GM06990 (cell line): ENCODE measurements around the gene DNAL1.

Experiments used
- DNase-seq: peaks from one replicate; pipeline ENCODE4 v3.0.0-alpha.2; 2011; ENCODE audit not compliant: insufficient read length; ENCODE audit errors: extremely low read depth
- H3K27me3 ChIP-seq: replicated peaks from 2 replicates; pipeline ENCODE4 v1.6.0; 2011; ENCODE audit warnings: low read length; ENCODE audit not compliant: control insufficient read depth, insufficient read depth
- H3K36me3 ChIP-seq: 2 replicates; pipeline ENCODE4 v1.5.1; 2011; ENCODE audit warnings: low read length; ENCODE audit not compliant: control insufficient read depth, insufficient read depth
- H3K4me3 ChIP-seq: replicated peaks from 2 replicates; pipeline ENCODE4 v1.5.1; 2011; ENCODE audit warnings: low read depth, mild to moderate bottlenecking, control low read depth, low read length
- TF ChIP-seq, protein P1 (sequence below): IDR thresholded peaks from 2 replicates; pipeline ENCODE4 v1.5.1; 2011; ENCODE audit warnings: low read length, control low read depth, mild to moderate bottlenecking, inconsistent platforms; ENCODE audit not compliant: insufficient read depth, poor library complexity, severe bottlenecking

The DNAL1 gene

DNA sequence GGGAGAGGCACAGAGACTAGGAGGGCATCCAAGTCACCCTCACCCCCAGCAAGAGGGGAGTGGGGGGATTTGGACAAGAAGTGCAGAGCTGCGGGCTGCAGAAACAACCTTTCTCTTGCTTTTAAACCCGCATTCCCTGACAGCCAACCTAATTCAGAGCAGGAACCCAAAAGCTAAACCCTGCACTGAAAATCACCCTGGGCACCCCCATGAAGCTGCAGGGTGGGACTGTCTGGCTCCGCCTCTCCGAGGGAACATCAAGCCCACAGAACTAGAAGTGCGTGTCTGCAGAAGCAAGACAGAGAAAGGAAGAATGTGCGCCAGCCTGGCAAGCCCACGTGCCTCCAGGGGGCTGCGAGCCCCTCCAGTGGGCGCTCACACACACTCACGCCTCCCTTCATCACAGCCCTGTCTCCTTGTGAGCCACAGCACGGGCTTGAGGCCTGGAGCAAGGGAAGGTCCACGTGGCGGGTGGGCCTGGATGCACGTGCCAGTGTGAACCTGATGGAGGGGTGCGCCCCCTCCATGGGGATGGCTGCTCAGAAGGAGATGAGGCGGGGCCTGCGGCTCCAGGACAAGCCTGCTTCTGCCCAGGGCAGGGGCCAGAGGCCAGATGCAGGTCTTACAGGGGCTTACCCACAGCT, 97.2 kb downstream of the DNAL1 start:
- Histone ChIP-seq H3K4me3 (peak overlapping the region; percentile 32), H3K36me3 (peaks cover 31% of the 10 kb centered on the region), H3K27me3 (no peaks in the 10 kb centered on the region)
- TF ChIP-seq, protein P1, sequence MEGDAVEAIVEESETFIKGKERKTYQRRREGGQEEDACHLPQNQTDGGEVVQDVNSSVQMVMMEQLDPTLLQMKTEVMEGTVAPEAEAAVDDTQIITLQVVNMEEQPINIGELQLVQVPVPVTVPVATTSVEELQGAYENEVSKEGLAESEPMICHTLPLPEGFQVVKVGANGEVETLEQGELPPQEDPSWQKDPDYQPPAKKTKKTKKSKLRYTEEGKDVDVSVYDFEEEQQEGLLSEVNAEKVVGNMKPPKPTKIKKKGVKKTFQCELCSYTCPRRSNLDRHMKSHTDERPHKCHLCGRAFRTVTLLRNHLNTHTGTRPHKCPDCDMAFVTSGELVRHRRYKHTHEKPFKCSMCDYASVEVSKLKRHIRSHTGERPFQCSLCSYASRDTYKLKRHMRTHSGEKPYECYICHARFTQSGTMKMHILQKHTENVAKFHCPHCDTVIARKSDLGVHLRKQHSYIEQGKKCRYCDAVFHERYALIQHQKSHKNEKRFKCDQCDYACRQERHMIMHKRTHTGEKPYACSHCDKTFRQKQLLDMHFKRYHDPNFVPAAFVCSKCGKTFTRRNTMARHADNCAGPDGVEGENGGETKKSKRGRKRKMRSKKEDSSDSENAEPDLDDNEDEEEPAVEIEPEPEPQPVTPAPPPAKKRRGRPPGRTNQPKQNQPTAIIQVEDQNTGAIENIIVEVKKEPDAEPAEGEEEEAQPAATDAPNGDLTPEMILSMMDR, result no peak
- DNase-seq, result no peak

DNA sequence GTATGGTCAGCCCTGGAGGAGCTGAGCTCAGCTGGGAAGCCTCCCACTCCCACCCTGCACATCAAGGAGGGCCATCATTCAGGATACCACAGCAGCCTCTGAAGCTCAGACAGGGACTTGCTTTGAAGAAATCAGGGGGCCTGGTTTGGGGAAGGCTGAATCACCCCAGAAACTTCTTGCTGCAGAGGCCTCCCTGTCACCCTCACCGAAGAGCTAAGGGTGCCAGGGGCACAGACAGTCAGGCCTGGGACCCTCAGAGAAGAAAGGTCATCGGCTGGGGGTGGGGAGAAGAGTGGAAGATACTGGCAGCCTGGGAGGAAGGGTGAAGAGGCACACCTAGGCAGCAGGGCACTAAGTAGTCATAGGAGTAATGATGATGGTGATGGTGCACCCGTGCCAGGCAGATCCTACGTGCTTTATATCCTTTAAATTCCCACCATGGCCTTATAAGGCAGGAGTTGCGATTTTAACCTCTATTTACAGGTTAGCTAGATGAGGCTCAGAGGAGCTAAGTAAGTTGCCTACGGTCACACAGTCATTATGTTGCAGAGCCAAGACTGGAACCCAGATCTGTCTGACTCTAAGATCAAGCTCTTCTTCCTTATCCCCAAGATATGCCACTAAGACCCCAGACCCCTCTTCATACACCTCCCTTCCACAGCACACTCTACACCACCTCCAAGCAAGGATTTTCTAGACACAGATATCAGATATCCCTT, 97.9 kb downstream of the DNAL1 start:
- DNase-seq, result no peak
- Histone ChIP-seq H3K27me3 (no peaks in the 10 kb centered on the region), H3K36me3 (peaks cover 28% of the 10 kb centered on the region), H3K4me3 (peak overlapping the region; percentile 39)
- TF ChIP-seq, protein P1, result no peak

DNA sequence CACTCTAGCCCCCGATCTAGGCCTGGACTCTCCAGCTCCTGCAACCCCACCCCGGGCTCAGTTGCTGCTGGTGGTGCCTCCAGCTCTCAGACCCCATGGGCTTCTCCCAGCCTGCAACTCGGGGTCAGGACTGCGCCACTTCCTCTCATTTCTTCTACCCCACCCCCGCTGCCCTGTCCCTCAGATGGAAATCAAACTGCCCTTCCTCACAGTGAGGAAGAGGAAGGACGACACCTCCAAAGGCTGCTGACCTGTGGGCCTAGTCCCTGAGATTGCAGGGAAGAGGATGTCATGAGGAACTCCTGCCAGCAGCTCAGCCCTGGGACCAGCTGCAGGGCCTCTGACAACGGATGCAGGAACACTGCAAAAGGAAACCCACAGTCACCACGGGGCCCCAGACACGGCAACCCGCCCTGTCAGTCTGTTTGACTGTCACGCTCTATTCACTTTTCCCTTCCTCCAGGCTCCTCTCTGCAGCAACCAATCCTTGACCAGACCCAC, 98.7 kb downstream of the DNAL1 start:
- H3K4me3 ChIP-seq, result peak overlapping the region; percentile 39
- TF ChIP-seq, protein P1, result no peak
- DNase-seq, result peak; percentile 65
- no peaks in the 10 kb centered on the region for H3K27me3 ChIP-seq
- peaks cover 25% of the 10 kb centered on the region for H3K36me3 ChIP-seq

DNA sequence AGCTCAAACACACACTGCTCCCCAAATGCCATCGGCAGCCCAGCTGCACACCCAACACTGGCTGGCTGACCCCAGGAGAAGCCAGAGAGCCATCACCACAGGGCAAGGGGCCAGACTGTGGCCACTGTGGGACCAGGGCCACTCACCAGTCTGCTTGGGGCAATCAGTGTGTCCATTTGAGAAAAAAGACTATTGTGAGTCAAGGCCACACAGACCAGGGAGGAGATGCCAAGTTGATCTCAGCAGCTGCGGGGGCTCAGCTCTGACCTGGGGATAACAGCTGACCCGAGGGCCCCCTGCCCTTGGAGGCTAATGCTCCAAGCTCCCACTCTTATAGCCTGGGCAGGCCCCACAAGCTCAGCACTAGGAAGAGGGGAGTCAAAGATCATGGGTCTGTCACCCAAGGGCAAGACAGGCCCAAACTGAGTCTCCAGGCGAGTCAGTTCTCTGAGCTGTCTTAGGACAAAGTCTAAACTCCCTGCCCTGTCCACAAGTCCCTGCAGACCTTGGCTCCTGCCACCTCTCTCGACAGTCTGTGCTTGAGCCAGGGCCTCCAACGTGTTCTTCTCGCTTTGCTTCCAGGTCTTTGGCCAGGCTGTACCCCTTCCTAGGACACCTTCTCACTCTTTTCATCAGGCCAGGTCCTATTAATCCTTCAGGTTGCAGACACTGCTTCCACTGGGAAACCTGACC, 99.5 kb downstream of the DNAL1 start:
- Histone ChIP-seq H3K27me3 (no peaks in the 10 kb centered on the region), H3K36me3 (peaks cover 17% of the 10 kb centered on the region), H3K4me3 (no peak overlapping the region)
- TF ChIP-seq, protein P1, result no peak
- DNase-seq, result no peak

DNA sequence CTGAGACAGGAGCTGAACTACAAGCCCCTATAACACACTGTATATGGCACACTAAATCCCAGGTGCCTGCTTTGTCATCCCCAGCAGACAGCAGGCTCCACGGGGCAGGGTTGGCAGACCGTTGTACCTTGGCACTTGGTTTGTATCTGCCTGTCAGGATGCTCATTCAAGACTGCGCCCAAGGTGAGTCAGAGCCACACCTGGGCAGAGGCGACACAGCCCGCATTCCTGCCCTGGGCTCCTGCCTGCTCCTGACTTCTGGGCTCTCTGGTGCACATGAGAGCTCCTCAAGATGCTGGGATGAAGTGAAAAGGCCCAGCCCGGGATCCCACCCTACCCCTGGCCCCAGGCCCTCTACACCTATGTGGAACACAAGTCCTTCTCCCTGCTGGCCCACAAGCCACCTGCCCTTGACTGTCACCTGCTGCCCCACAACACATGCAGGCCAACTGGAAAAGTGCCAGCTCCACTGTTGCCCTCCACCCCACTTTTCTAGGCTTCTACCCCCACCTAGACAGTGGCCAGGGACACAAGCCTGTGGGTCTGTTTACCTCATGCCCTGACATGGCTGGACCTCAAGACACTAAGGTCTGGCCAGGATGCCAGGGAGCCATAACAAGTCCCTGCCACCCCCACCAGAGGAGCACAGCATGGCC, 100.2 kb downstream of the DNAL1 start:
- TF ChIP-seq, protein P1, result no peak
- Histone ChIP-seq H3K4me3 (no peak overlapping the region), H3K27me3 (no peaks in the 10 kb centered on the region), H3K36me3 (peaks cover 11% of the 10 kb centered on the region)
- no peak for DNase-seq
